Muscle of back (tissue), 11 donors: ENCODE measurements around the gene SWAP70. TPM values are rescaled to one million over a fixed set of nuclear protein-coding genes. Genes with fewer than 3 reads are reported as not detected.

Experiments used
- DNase-seq, 3 donors: peaks; one replicate each; pipeline versions ENCODE4 v3.0.0 to v3.0.0-alpha.2; 2013
- polyA plus RNA-seq, 10 donors: library from polyadenylated mRNA; unstranded; fragments of 120-200 nt; gene quantifications; one replicate each; pipeline ENCODE4 v1.2.1, GENCODE V29; 2013; ENCODE audit not compliant: insufficient read length in 10 of 10

Gene SWAP70
- polyA plus RNA-seq, 10 donors, result 9.7 to 18.0 (median 14.3) TPM

DNA sequence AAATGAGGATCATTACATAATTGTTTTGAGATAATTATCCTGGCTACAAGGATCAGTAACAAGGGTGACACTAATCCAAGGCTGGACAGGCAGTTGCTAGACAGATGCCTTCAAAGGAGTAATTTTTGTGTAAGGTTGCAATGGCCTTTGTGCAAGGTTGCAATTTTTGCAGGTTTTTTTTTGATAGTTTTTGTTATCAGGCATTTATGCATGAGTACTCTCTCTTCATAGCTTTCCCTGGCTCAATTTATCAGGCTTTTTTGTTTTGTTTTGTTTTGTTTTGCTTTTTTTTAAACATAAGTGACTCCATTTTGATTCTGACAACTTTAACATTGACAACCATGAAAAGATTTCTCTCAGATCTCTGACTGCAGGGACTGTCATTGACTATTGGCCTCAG lies 110.2 kb downstream of the SWAP70 start:
- DNase-seq, result no peak

DNA sequence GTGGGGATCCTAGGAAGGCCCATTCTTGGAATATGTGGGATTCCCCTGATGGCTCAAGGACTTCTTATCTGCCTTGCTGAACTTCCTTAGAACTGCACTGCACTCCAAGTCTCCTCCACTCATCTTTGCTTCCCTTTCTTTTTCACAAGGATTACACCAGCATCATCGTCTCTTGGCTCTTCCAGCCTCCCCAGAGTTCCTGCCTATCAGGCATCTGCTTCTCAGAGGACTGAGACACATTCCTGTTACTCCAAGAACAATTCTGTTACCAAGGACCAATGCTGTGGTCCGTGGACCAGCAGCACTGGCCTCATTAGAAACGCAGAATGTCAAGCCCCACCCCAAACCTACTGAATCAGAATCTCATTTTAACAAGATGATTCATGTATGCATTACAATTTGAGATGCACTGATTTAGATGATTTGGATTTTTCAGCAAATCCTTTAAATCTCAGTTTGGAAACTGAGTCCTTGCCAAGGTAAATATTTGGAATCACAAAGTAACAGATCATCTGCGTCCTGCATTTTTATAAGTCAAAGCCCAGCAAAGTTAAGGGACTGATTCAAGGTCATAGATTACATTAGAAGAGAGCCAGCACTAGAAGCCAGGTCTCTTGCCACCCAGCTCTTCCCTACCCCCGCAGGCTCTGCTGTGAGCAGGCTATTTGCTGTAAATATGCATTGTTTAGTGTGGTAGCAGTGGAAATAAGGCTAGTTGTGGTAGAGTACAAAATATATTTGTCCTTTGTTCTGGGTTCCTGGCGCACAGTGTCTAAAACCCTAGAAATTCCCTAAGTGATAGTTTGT lies 110.9 kb downstream of the SWAP70 start:
- DNase-seq, result peak in 1 of 3 donors; percentile 87

DNA sequence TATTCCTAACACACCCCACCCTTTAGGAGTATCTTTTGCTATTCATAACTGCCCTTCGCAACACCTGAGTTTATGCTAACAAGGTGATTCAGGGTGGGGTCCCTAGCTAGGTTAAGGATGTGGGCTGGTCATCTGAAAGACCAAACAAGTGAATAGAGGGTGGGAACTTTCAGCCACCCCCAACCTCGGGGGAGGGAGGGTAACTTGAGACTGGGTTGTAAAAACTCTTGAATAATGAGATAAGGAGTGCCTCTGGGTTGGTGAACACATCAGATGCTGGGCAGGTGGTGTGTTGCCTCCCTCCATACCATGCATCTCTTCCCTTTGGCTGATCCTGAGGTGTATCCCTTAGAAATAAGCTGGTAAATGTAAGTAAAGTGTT lies 111.5 kb downstream of the SWAP70 start:
- no peak for DNase-seq

DNA sequence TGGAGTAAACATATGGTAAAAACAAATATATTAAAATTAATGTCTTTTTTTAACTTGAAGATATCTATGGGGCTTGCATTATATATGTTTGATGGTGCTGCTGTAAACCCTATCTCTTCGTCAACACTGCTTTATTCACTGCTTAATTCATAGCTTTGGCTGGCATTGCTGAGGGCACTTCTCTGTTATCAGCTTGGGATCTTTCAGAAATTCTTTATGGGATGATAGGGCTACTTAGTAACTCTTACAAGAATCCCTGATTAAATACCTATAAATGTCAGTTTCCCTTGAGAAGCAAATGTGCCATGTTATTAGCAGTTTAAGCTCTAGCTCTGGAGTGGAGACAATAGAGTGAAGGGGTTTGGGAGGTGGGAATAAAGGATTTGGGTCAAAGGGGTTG lies 112.3 kb downstream of the SWAP70 start:
- no peak for DNase-seq

DNA sequence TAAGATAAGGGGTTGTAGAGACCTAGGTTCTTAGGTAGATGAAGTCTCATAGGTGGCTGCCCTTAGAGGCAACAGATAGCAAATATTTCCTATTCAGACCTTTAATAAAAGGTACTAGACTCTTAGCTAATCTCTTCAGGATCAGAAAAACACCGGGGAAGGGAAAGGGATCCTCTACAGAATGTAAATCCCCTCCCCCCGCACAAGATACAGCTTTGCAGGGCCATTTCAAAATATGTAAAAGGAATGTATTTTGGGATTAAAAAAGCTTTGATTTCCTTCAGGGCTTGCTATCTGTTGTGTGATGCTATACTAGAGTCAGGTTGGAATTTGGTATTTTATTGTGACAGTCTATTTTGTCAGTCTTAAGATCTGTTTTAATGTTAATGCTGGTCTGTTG lies 113.2 kb downstream of the SWAP70 start:
- DNase-seq, result no peak

DNA sequence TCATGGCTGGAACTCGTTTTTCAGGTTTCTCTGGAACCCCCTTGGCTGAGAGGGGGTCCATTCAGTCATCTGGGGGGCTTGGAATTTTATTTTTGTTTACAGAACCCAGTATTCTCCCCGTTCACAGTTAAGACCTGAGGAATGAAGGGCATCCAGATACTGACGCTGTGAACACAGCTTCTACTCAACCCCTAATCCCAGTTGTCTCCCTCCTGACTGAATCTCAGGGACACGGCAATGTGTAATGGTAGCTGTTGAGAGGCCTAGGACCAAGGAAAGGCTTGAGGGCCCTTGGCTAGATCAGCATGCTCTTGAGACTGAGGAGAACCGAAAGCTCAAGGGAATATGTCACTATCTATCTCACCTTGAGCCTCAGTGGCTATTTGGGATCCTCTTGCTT lies 113.6 kb downstream of the SWAP70 start:
- DNase-seq, result no peak

DNA sequence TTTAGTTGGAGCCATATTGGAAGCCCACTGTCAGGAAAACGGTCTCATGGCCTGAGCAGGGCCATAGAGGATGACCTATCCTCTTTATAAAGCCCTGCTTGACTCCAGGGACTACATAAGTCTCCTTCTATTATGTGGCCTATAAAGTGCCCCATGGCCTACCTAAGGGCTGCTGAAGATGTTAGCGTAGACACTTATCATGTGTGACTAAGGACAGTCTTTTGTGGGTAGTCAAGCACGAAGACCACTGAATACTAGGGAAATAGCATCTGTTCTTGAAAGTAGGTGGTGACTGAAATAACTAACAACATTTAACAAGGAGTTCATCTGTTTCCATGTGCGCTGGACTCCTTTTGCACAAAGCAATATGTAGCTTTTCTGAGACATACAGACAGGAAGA lies 117.1 kb downstream of the SWAP70 start:
- no peak for DNase-seq

DNA sequence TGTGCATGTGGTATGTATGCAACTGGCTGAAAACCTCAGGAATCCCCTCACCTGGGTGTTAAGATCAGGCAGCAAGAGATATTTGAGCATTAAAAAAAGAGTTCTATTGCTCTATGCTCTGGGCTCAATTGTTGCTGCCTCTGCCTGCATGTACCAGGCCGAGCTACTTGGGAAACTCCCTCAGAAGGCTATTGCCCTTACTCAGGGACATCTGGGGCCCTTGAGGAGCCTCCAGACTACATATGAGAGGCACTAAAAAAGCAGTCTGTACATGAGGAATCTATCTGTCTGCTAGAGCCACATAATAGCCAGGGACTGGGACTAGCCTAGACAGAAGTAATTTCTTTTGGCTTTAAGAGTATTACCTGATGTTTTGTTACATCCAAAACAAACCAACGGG lies 120.1 kb downstream of the SWAP70 start:
- DNase-seq, result no peak

DNA sequence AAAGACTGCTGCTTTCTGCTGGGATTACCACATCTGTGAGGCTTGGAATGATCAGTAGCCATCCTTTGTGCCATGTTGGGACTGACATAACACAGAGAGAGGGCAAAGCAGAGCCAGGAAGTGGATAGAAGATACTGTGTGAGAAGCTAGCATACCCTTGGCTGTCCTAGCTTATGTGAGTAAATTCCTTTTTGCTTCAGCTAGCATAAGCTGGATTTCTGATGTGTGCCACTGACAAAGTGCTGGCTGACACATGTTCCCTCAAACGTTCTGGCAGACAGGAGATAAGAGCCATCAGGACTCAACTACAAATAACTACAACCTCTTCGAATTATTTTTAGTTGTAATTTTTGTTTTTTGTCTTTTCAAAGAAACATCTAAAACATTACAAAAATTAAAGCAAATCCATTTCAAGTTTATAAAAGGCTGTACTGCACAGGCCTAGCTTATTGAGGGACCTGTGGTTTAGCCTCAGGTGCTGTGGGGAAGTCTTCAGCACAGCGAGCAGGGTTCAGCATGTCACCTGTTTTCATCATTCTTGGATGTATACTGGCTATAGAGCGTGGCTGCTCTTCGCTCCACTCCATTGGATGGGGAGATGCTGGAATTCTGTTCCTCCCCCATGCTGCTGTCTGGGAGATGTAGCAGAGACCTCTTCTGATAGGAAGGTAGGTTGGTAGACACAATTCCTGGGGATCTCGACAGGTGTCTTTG lies 120.9 kb downstream of the SWAP70 start:
- DNase-seq, result no peak

DNA sequence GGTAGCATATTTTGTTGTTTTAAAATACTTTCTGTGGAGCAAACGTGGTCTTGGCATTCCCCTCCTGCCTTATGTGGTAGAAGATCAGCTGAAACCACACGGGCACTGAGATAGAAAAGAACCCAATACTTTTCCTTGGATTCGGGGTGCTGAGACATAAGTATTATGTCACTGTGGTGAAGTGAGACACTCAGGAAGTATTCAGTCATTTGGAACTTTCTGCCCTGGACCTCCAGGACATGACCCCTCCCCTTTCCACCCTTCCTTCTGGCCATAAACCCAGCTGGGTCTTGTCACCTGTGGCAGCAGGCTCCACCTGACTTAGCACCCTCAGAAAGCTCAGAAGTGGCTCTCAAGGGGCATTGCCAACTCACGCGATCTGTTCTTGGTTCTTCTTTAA lies 123.4 kb downstream of the SWAP70 start:
- no peak for DNase-seq

DNA sequence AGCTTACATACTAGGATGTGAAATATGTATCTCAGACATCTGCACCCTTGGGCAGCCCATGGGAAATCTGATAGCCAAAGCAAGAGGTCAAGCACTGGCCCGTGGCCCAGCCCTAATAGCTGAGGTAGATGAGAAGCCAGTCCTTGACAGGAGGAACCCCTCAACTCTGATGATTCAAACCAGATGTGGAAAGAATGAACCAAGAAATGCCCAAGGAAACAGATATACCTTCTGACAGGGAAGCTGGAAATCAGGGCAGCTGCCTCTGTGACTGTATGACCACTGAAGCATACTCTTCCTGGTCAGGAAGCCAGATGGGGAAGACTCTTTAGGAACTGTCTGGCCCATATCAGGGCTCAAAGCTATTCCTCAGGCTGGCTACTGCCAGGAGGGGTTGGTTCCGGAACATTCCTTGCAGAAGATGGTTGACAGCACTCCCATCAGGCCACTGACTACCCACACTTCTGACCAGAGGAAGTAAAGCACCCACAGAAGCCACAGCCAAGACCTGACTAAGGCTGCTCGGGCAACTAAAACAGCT lies 124.2 kb downstream of the SWAP70 start:
- peak in 2 of 3 donors; percentile 37 to 48 for DNase-seq

DNA sequence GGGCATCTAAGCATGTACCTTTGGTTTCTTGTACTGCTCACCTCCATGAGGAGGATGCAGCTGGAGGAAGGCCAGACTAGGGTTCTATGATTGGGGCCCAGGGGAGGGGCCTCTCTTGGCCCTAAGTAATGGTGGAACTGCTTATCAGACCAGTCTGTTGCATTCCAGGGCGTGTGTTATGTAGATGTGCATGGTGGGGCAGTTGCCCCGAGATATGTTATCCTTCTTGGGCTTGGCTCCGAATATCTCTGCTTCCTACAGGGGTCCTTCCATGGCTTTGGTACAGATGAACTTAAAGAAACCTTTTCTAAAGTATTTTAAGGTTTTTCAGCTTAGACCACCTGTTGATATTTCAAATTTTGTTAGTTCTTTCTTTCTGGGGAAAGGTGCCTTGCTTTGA lies 126.0 kb downstream of the SWAP70 start:
- no peak for DNase-seq

DNA sequence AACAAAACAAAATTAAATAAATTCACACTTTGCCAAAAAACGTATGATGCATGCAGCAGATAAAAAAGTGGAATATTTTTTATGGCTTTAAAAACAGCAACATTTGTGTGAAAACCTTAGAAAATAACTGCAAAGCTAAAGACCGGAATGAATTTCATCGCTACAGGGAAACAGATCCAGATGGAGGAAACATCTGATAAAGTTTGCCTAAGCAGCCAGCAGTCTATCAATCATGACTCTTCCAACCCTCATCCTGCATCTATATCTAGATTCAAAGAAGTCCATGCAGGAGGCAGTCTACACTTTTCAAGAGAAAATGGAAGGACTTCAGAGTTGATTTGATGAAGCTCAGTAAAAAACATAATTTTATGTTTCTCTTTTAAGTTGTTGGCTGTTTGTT lies 126.8 kb downstream of the SWAP70 start:
- peak in 1 of 3 donors; percentile 37 for DNase-seq

DNA sequence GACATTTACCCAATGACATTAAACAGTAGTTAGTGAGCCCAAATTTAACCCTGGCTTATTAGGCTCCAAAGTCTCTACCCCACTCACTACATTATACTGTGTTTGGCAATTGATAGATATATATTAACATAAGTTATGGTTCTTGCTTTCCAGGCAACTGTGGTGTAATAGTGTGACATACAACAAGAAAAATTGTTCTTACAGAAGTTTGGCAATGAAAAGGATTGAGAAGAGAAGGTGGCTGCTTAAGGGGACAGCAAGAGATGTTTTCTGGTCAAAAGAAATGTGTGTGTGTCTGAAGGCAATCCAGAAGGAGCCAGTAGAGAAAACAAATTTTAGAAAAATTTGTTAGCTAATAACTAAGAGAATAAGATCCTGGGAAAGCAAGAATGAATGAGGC lies 132.4 kb downstream of the SWAP70 start:
- DNase-seq, result no peak

DNA sequence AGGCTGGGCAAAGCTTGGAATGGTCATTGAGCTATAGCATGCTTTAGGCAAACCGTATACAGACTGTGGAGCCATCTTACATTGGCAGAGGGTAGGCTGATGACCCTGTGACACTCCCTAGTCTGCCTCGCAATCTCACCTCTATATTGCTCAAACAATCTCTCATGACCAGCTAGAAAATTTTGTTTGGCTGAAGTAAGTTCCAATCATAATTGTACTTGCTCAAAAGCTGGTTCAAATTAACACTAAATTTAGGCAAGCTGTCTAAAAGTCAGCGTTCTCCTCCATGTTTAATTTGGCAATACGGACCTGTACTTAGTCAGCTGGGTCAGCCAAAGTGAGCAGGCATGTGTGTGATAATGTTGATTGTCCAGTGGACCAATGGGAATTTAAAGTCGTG lies 133.0 kb downstream of the SWAP70 start:
- DNase-seq, result no peak

DNA sequence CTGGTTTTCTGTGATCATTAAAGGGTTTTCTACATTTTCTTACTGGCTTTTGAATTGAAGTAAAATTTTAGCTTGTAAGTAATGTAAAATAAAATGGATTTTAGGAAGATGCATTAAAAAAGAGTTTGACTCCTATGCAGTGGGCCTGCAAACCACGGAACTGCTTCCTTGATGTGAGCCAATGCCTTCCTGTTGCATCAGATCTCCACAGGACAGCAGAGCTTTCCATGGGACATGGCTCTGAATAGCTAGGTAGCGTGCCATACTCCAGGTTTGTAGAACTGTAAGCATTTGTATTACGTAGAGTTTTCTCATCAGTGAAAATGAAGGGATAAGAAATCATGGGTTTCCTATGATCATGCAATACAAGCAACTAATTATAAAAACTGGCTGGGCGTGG lies 133.4 kb downstream of the SWAP70 start:
- no peak for DNase-seq

DNA sequence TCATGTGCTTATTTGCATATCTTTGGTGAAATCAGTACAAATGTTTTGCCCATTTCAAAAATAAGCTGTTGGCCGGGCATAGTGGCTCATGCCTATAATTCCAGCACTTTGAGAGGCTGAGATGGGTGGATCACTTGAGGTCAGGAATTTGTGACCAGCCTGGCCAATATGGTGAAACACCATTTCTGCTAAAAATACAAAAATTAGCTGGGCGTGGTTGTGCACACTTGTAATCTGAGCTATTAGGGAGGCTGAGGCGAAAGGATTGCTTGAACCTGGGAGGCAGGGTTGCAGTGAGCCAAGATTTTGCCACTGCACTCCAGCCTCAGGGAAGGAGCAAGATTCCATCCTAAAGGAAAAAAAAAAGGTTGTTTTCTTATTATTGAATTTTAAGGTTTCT lies 136.0 kb downstream of the SWAP70 start:
- no peak for DNase-seq

DNA sequence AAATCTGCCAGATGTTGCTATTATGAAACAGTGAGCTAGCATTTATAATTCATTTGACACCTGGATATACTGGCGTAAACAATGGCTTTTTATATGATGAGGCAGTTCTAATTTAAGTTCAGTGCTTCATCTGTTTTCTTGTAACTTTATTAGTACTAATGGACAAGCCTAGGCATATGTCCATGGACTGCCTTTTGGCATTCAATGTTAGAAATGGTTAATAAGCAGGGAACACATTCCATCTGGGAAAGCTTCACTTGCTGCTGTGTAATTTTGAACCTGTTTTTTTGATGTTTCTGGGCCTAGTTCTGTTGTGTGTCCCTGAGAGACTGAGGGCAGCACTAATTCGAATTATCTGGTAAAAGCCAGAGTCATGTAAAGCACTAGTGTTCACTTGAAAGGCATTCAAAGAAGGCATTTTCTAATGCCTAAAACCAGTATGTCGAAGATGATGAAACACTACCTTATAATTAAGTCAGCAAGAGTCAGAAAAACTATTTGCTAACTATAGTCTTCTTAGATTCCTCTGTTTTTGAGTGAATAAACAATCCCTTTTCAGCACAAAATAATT lies 138.5 kb downstream of the SWAP70 start:
- peak; percentile 71 to 84 (median 82) for DNase-seq
